ENCODE measurements around the gene RUNX1. TPM values are rescaled to one million over a fixed set of nuclear protein-coding genes. Genes with fewer than 3 reads are reported as not detected.

Gene RUNX1
- total RNA-seq, 1 experiment from 2014 or later = 0.52 TPM

GRCh38 chr21:34900376-34900775, 148.7 kb downstream of the RUNX1 start:
- H3K36me3 ChIP-seq (ENCODE audit: insufficient read depth, low read length, poor library complexity, severe bottlenecking) = no peaks in the 10 kb centered on the region
- POLR2A ChIA-PET (ENCODE audit: low non-redundant PET) = no interaction called here
- H3K27me3 ChIP-seq (replicated peaks; ENCODE audit: insufficient read depth, low read depth, low read length, poor library complexity) = peaks cover 44% of the 10 kb centered on the region
- no peaks in the 10 kb centered on the region for H3K4me1 ChIP-seq (ENCODE audit: insufficient read depth, low read length, poor library complexity, severe bottlenecking)
- no peak for DNase-seq (ENCODE audit: low spot score)
- CTCF ChIA-PET = no interaction called here
- no peak for TF ChIP-seq CTCF (conservative IDR thresholded peaks at IDR 0.05; ENCODE audit: low read depth, low read length)
- no peak overlapping the region for H3K4me3 ChIP-seq (ENCODE audit: low read depth, low read length, poor library complexity, severe bottlenecking)
- no peak overlapping the region for H3K27ac ChIP-seq (ENCODE audit: low read depth, low read length, poor library complexity, severe bottlenecking)
- H3K9me3 ChIP-seq (ENCODE audit: low read depth, low read length, poor library complexity, severe bottlenecking) = no peaks in the 10 kb centered on the region
- intact Hi-C loops (cut with micrococcal nuclease; ENCODE audit: unreplicated experiment) = no loop called here
- BruUV-seq (replicated peaks) = no TSS peak

GRCh38 chr21:34899760-34900159, 149.3 kb downstream of the RUNX1 start:
- DNase-seq (ENCODE audit: low spot score) = no peak
- intact Hi-C loops (cut with micrococcal nuclease; ENCODE audit: unreplicated experiment) = no loop called here
- Histone ChIP-seq H3K36me3 (ENCODE audit: insufficient read depth, low read length, poor library complexity, severe bottlenecking) (no peaks in the 10 kb centered on the region), H3K4me1 (ENCODE audit: insufficient read depth, low read length, poor library complexity, severe bottlenecking) (no peaks in the 10 kb centered on the region), H3K27ac (ENCODE audit: low read depth, low read length, poor library complexity, severe bottlenecking) (no peak overlapping the region), H3K9me3 (ENCODE audit: low read depth, low read length, poor library complexity, severe bottlenecking) (no peaks in the 10 kb centered on the region), H3K27me3 (replicated peaks; ENCODE audit: insufficient read depth, low read depth, low read length, poor library complexity) (peaks cover 44% of the 10 kb centered on the region), H3K4me3 (ENCODE audit: low read depth, low read length, poor library complexity, severe bottlenecking) (no peak overlapping the region)
- ChIA-PET POLR2A (ENCODE audit: low non-redundant PET) (no interaction called here), CTCF (no interaction called here)
- BruUV-seq (replicated peaks) = no TSS peak
- TF ChIP-seq CTCF (conservative IDR thresholded peaks at IDR 0.05; ENCODE audit: low read depth, low read length) (no peak), EZH2 (IDR thresholded peaks at IDR 0.05; ENCODE audit: borderline replicate concordance, low read depth, low read length, poor library complexity, severe bottlenecking) (no peak)

- intact Hi-C loops (cut with micrococcal nuclease; ENCODE audit: unreplicated experiment) = no loop called here
- BruUV-seq (replicated peaks) = no TSS peak
- TF ChIP-seq CTCF (conservative IDR thresholded peaks at IDR 0.05; ENCODE audit: low read depth, low read length) = no peak
- no peak for TF ChIP-seq EZH2 (IDR thresholded peaks at IDR 0.05; ENCODE audit: borderline replicate concordance, low read depth, low read length, poor library complexity, severe bottlenecking)
- Histone ChIP-seq H3K4me3 (ENCODE audit: low read depth, low read length, poor library complexity, severe bottlenecking) (no peak overlapping the region), H3K9me3 (ENCODE audit: low read depth, low read length, poor library complexity, severe bottlenecking) (no peaks in the 10 kb centered on the region), H3K36me3 (ENCODE audit: insufficient read depth, low read length, poor library complexity, severe bottlenecking) (no peaks in the 10 kb centered on the region), H3K27me3 (replicated peaks; ENCODE audit: insufficient read depth, low read depth, low read length, poor library complexity) (peaks cover 41% of the 10 kb centered on the region), H3K27ac (ENCODE audit: low read depth, low read length, poor library complexity, severe bottlenecking) (no peak overlapping the region), H3K4me1 (ENCODE audit: insufficient read depth, low read length, poor library complexity, severe bottlenecking) (no peaks in the 10 kb centered on the region)
- CTCF ChIA-PET = no interaction called here
- POLR2A ChIA-PET (ENCODE audit: low non-redundant PET) = no interaction called here
- DNase-seq (ENCODE audit: low spot score) = no peak
Measured at GRCh38 chr21:34899302-34899701, 149.8 kb downstream of the RUNX1 start.

Measured in A673 (cell line).